Measurements from ENCODE around the gene EPS8L2.

DNA sequence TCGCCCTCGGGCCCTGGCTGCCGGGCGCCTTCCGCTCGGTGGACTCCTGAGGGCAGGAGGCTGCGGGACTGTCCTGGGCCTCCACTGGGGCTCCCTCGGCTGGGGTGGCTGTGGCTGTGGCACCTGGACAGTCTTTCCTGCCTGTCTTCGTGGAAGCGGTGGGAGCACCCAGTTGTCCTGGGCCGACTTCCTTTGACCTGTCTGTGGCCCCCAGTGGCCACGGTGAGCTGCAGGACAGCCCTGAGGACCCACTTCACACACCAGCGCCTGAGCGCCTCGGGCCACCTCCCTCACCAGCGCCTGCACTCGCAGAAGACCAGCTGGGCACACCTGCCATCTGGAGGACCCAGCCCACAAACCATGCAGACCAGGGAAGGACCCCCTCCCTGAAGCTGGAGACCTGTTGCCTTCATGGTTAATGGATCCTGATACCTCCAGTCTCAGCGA lies 1.8 kb upstream of the EPS8L2 start:
- TF ChIP-seq, protein P1, sequence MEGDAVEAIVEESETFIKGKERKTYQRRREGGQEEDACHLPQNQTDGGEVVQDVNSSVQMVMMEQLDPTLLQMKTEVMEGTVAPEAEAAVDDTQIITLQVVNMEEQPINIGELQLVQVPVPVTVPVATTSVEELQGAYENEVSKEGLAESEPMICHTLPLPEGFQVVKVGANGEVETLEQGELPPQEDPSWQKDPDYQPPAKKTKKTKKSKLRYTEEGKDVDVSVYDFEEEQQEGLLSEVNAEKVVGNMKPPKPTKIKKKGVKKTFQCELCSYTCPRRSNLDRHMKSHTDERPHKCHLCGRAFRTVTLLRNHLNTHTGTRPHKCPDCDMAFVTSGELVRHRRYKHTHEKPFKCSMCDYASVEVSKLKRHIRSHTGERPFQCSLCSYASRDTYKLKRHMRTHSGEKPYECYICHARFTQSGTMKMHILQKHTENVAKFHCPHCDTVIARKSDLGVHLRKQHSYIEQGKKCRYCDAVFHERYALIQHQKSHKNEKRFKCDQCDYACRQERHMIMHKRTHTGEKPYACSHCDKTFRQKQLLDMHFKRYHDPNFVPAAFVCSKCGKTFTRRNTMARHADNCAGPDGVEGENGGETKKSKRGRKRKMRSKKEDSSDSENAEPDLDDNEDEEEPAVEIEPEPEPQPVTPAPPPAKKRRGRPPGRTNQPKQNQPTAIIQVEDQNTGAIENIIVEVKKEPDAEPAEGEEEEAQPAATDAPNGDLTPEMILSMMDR (IDR thresholded peaks at IDR 0.05) = no peak
- TF ChIP-seq POLR2A (IDR thresholded peaks at IDR 0.05) (no peak), POLR2AphosphoS5 (IDR thresholded peaks at IDR 0.05) (no peak)
